PC-9 (cell line): ENCODE results near the gene IER3. TPM values are rescaled to one million over a fixed set of nuclear protein-coding genes. Genes with fewer than 3 reads are reported as not detected.

ENCODE experiments used
- BruUV-seq: library from RNA; stranded (reverse); fragments of 400-500 nt; replicated peaks from 2 replicates; lab custom pipeline; 2021; lab: Mats Ljungman, UMichigan
- CTCF ChIA-PET: fragments of 300-600 bp; sonication (Branson Sonifier 250); formaldehyde crosslinking; loops from one replicate; lab custom pipeline; 2022; ENCODE audit warnings: antibody characterized with exemption; lab: Charles Lee
- POLR2A ChIA-PET: fragments of 300-600 bp; sonication (Branson Sonifier 250); formaldehyde crosslinking; loops from one replicate; lab custom pipeline; 2022; ENCODE audit warnings: antibody characterized with exemption; ENCODE audit not compliant: unreplicated experiment; lab: Charles Lee
- DNase-seq, 2 experiments: peaks; one replicate each; pipeline versions ENCODE4 v3.0.0 to v3.0.0-alpha.2; 2015 to 2022; ENCODE audit warnings: mixed read lengths in 1 of 2
- H2AFZ ChIP-seq: fragments of 200-600 bp; sonication (generic); 2 replicates; pipeline ENCODE4 v1.8.1; 2017; ENCODE audit warnings: antibody characterized with exemption
- H3F3A ChIP-seq: fragments of 200-600 bp; sonication (generic); 2 replicates; pipeline ENCODE4 v1.8.1; 2017; ENCODE audit warnings: antibody characterized with exemption, mild to moderate bottlenecking, low read depth; ENCODE audit not compliant: insufficient read depth
- H3K27ac ChIP-seq: fragments of 200-600 bp; sonication (generic); 2 replicates; pipeline ENCODE4 v1.6.1; 2016; ENCODE audit warnings: mixed run types
- H3K27me3 ChIP-seq: fragments of 200-600 bp; sonication (generic); 2 replicates; pipeline ENCODE4 v1.6.1; 2016; ENCODE audit warnings: low read depth, mixed run types; ENCODE audit not compliant: insufficient read depth
- H3K36me3 ChIP-seq: fragments of 200-600 bp; sonication (generic); 2 replicates; pipeline ENCODE4 v1.6.1; 2016; ENCODE audit warnings: low read depth, mixed run types
- H3K4me1 ChIP-seq: fragments of 200-600 bp; sonication (generic); replicated peaks from 2 replicates; pipeline ENCODE4 v1.6.1; 2016; ENCODE audit warnings: mixed run types; ENCODE audit not compliant: insufficient read depth
- H3K4me2 ChIP-seq: fragments of 200-600 bp; sonication (generic); 2 replicates; pipeline ENCODE4 v1.6.1; 2017; ENCODE audit warnings: mixed run types
- H3K4me3 ChIP-seq: fragments of 200-600 bp; sonication (generic); 2 replicates; pipeline ENCODE4 v1.6.1; 2016; ENCODE audit warnings: mixed run types
- H3K79me2 ChIP-seq: fragments of 200-600 bp; sonication (generic); 2 replicates; pipeline ENCODE4 v1.6.1; 2017; ENCODE audit warnings: low read depth, mixed run types
- H3K9me2 ChIP-seq: fragments of 200-600 bp; sonication (generic); 2 replicates; pipeline ENCODE4 v1.8.1; 2017; ENCODE audit warnings: mild to moderate bottlenecking; ENCODE audit not compliant: insufficient read depth
- H3K9me3 ChIP-seq: fragments of 200-600 bp; sonication (generic); 2 replicates; pipeline ENCODE4 v1.8.1; 2016; ENCODE audit warnings: low read depth; ENCODE audit not compliant: insufficient read depth
- H4K20me1 ChIP-seq: fragments of 200-600 bp; sonication (generic); 2 replicates; pipeline ENCODE4 v1.8.1; 2017; ENCODE audit not compliant: insufficient read depth
- CTCF ChIP-seq: fragments of 200-600 bp; sonication (generic); conservative IDR thresholded peaks from 2 replicates; pipeline ENCODE4 v1.6.1; 2017; ENCODE audit warnings: mixed run types, antibody characterized with exemption, mild to moderate bottlenecking, moderate library complexity
- EZH2 ChIP-seq: fragments of 200-600 bp; sonication (generic); IDR thresholded peaks from 2 replicates; pipeline ENCODE4 v1.8.0; 2017; ENCODE audit warnings: antibody characterized with exemption, low read depth
- intact Hi-C: fragments of 100-400 bp; cut with micrococcal nuclease; formaldehyde crosslinking; loops from one replicate; pipeline ENCODE4 v1.10.0; 2022; ENCODE audit not compliant: unreplicated experiment
- total RNA-seq: library from RNA; stranded (reverse); gene quantifications from 2 replicates; pipeline ENCODE4 v1.2.3, GENCODE V29; 2021

The IER3 gene
- total RNA-seq, 1 experiment from 2014 or later, result 117 TPM

GRCh38 chr6:30742316-30743098 lies 1.8 kb downstream of the IER3 start, which contains the start of gene FLOT1:
Gene FLOT1 (minus strand): TSS chr6:30742687. CDS start chr6:30742189, 498 bp downstream.
- H3K27me3 ChIP-seq, result no peaks in the 10 kb centered on the region
- ChIA-PET POLR2A (interaction anchor here (0.5 to 0.9 kb wide), 8 partner anchors 10 to 347 kb away, joined by 3 to 31 read pairs (median 4); no protein-coding TSS in a partner anchor), CTCF (interaction anchor here (0.7 to 1.3 kb wide), 2 partner anchors 12 to 77 kb away, joined by 3 to 5 read pairs; no protein-coding TSS in a partner anchor)
- H3K4me3 ChIP-seq, result peak within 1 kb of the TSS; percentile 86
- peak within 1 kb of the TSS; percentile 98 for H3K4me2 ChIP-seq
- peaks cover 77% of the 10 kb centered on the region for H3K79me2 ChIP-seq
- BruUV-seq, result no TSS peak
- H4K20me1 ChIP-seq, result no peaks in the 10 kb centered on the region; the same call in 1 of the 2 replicates
- intact Hi-C loops, result loop anchor here (1.0 to 5.0 kb wide), 7 partner anchors 10 to 330 kb away; partner anchors contain the start of genes DDR1 and TUBB
- no peaks in the 10 kb centered on the region for H3K9me2 ChIP-seq
- H3F3A ChIP-seq, result peaks cover 45% of the 10 kb centered on the region
- H3K36me3 ChIP-seq, result peaks cover 40% of the 10 kb centered on the region
- TF ChIP-seq CTCF (no peak), EZH2 (no peak)
- H3K9me3 ChIP-seq, result no peaks in the 10 kb centered on the region
- DNase-seq, result peak; percentile 94 to 100
- H3K27ac ChIP-seq, result peak within 1 kb of the TSS; percentile 93
- H3K4me1 ChIP-seq, result peaks cover 59% of the 10 kb centered on the region
- H2AFZ ChIP-seq, result peak within 1 kb of the TSS; percentile 66

DNA sequence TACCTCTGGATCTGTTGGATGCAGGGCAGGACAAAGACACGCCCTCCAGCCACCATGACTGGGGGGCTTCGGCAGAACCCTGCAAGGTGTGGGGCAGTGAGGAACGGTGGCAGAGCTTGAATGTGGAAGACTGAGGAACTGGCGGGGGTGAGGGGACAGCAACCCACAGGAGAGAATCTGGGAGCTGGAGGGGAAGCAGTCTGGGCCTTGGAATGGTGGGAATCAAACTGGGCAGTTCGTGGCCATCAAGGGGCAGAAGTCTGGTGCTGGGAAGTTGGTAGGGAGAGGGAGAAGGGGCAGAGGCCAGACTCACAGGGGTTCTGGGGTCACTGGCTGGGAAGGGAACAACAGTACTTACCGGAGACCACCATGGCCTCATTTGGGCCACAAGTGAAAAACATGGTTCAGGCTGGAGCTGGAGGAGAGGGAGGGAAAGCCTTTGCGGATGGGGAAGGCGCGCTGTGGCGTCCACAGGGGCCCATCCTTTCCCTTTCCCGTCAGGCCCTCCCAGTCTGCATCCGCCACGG lies 2.5 kb downstream of the IER3 start:
- no peak for DNase-seq
- no TSS peak for BruUV-seq
- Histone ChIP-seq H3K9me2 (no peaks in the 10 kb centered on the region), H4K20me1 (no peaks in the 10 kb centered on the region; the same call in 1 of the 2 replicates), H3K4me3 (peak overlapping the region; percentile 86), H3K9me3 (no peaks in the 10 kb centered on the region), H3K36me3 (peaks cover 40% of the 10 kb centered on the region), H3K27me3 (no peaks in the 10 kb centered on the region), H3K27ac (peak overlapping the region; percentile 71), H3K4me1 (peaks cover 59% of the 10 kb centered on the region), H3K4me2 (peak overlapping the region; percentile 98), H3F3A (peaks cover 38% of the 10 kb centered on the region), H3K79me2 (peaks cover 76% of the 10 kb centered on the region), H2AFZ (no peak overlapping the region; the same call in 1 of the 2 replicates)
- intact Hi-C loops, result loop anchor here (1.0 to 5.0 kb wide), 6 partner anchors 21 to 330 kb away; partner anchors contain the start of genes DDR1 and TUBB
- no peak for TF ChIP-seq EZH2
- no peak for TF ChIP-seq CTCF
- ChIA-PET CTCF (interaction anchor here (0.7 to 1.3 kb wide), 2 partner anchors 11 to 78 kb away, joined by 3 to 5 read pairs; no protein-coding TSS in a partner anchor), POLR2A (interaction anchor here (0.5 to 0.9 kb wide), 6 partner anchors 11 to 348 kb away, joined by 3 to 31 read pairs (median 4); no protein-coding TSS in a partner anchor)
